Activated naive CD4-positive, alpha-beta T cell (primary cell): ENCODE measurements around the gene CNRIP1.

Experiments
- DNase-seq, 4 experiments: peaks; one replicate each; lab custom pipeline; 2025; lab: John Stamatoyannopoulos, UW

The CNRIP1 gene

DNA sequence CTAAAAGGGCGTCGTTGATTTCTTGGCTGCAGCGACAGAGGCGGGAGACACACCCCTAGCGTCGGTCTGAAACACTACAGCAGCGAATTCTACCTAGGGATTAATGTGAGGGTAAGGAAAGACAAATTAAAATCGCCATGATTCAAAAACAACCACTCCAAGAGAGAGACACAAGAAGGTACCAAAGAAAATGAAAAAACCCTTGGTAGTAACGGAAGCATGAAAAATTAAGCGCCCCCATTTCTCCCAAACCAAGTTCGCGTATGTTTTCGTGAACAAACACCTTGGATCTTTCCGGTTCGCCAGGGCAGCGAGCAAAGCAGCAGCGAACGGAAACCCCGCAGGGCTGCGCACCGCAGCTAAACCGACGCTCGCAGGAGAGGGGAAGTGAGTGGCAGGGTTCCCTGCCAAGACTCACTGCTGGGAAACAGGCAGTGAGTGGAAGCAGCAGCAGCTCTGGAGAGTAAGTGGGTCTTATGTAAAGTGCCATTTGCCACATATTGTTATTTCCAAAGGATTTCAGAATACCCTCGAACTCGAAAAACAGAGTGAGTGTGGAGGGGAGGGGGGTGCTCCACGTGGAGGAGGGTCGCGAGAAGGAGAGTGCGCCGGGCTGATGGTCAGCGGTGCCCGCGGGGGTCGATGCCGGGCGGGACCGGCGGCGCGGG is 68.4 kb downstream of the CNRIP1 start:
- peak; percentile 5 to 55 (median 46) for DNase-seq

DNA sequence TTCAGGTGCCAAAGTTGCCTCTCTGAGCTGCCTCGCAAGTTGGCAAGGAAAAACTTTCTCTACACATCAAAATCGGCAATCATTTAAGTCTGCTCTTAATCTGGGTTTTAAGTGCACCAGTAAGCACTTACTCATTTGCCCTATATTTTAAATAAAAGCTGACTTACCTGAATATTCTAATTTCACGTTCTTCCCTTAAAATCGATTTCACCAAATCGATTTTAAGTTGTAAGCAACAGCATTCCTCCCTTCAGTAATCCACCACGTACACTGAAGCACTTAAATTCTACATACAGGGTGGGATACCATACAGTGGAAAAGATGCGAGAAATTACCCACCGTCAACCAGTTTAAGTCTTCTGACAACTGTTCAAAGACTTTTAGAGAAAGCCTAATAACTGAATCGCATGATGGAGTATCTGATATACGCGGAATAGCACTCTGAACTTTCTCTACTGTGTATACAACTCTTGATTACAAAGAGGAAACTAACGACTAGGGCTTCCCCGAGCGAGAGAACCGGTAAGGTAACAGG is 69.0 kb downstream of the CNRIP1 start:
- no peak for DNase-seq

DNA sequence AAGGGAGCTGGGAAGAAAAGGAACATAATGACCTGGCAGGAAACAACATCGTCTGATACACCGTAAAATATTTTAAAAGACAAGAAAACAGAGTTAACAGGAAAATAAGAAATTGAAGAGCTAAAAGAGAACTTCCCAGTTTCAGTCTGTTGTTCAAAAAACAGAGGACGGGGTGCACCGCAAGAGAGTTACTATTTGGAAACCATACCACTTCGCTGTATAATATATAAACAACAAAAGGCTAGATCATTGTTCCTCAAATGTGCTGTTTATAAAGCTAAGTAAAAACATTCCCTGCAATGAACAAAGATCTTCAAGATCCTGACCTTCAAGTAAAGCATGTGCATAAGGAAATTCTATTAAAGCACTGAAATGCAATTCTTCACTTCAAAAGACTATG is 69.6 kb downstream of the CNRIP1 start:
- DNase-seq: no peak

DNA sequence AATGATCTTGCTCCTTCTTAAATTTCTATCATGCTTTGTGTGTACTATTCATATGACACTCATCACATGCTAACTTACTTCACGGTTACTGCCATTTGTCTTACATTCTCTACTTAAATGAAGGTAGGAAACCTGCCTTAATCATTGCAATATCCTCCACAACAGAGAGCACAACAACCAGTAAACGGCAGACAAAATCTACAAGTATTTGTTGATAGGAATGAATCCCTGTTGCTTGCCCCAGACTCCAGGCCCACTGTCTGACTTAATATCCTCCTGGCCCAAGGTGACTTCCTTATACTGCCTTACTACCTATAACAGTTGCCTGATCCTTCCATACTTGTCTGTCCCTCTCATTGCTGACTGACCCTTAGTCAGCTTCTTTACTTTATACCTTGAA is 70.9 kb downstream of the CNRIP1 start:
- DNase-seq: no peak

DNA sequence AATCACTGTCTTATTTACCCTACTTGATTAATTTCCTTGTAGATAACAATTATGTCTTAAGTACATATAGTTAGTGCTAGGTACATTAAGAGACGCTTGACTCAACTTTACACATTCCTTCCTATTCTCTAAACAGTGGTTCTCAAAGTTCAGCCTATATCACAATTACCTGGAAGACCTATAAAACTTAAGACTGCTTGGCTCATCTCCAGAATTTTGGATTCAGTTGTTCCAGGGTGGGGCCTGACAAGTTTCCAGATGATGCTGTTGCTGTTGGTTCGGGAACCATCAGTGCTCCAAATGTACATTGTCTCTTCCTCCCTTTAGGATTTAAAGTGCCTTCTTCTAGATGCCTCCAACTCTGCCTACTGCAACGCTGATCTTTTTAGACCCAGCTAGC is 71.4 kb downstream of the CNRIP1 start:
- no peak for DNase-seq

DNA sequence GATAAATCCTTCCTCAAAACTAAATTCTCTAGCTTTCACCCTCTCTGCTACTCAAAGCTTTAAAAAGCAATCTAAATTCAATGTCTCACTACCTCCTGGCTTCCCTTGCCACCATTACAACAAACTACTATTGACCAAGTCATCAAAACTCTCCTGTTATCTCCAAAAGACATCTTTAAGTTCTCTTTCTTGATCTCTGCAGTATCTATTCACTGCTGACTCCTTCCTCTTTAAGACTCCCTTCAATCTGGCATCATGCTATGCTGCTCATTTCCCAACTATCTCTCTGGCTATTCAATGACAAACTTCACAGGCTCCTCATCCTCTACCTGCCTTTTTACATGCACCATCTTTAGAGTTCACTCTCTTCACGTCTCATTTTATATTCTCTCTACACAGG is 73.4 kb downstream of the CNRIP1 start:
- no peak for DNase-seq

DNA sequence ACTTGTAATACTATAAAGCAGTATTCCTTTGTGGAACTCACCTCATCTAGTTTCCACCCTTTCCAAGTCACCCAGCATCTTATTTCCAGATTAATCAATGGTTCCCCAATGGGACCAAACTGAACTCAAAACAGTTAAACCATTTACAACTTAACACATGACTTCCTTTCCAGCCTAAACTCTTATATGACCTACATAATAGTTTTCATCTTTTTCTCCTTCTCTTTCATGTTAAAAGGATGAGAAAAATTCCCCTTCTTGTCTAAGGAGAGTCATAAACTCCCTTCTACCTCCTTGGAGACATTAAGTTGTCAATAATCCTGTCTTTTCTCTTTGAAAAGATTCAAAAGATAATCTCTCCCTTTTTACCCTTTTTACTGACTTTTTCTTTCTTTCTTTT is 74.1 kb downstream of the CNRIP1 start:
- no peak for DNase-seq

DNA sequence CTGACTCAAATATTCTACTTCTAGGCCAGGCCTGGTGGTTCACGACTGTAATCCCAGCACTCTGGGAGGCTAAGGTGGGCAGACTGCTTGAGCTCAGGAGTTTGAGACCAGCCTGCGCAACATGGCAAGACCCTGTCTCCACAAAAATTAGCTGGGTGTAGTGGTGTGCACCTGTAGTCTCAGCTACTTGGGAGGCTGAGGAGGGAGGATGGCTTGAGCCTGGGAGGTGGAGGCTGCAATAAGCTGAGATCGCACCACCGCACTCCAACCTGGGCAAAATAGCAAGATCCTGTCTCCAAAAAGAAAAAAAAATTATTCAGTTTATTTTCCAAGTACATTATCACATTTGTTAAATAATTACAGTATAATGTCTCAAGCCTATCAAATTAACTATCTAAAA is 74.7 kb downstream of the CNRIP1 start:
- DNase-seq: no peak

DNA sequence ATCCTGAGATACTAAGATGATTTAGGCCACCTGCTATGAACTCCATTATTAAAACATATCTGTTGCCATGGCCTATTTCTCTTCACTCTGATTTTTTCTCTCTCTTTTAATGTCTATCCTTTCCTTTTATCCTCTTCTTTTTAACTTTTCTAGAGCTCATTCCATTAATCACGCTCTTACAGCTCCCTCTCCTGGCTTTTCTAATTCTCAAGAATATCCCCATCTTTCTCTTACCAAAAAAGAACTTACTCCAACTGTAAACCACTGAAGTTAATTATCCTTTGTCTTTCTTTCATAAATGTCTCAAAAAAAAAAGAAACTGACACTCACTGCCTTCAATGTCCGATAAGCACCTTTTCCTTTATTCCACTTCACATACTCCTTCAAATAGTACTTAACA is 75.3 kb downstream of the CNRIP1 start:
- DNase-seq: no peak
